H1 (cell line): ENCODE results near the gene ABCC11.

Experiments used
- POLR2A ChIP-seq, 2 experiments: IDR thresholded peaks; 1 replicate in 1 of 2; 2 replicates in 1 of 2; pipeline ENCODE4 v1.6.1; 2011; ENCODE audit warnings: low read depth in 2 of 2, low read length in 2 of 2, mild to moderate bottlenecking in 2 of 2; ENCODE audit errors: control extremely low read depth in 1 of 2
- TF ChIP-seq, protein P1 (sequence below), 3 experiments: IDR thresholded peaks; 1 replicate in 2 of 3; 2 replicates in 1 of 3; pipeline versions ENCODE4 v1.5.1 to v1.6.1; 2011; ENCODE audit warnings: low read length in 3 of 3, mild to moderate bottlenecking in 3 of 3, inconsistent platforms in 2 of 3, low read depth in 1 of 3, moderate library complexity in 1 of 3; ENCODE audit not compliant: insufficient read depth in 1 of 3; ENCODE audit errors: control extremely low read depth in 1 of 3

DNA sequence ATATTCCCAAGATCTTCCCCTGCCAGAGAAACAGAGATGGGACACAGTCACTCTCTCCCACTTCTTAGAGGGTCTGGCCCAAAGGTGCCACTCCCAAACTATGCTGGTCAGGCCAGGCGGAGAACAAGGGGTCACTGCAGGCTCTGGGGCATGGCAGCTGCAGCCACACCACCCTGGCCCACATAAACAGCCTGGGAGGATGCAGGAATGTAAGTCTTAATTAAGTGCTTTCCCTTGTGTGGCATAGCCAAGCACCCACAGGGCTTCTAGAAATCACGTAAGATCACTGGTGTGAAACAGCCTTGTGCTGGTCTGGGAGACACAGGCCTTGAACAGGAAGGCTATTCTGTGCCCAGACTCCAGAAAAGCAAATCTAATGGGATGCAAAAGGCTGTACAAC is 123.1 kb downstream of the ABCC11 start:
- no peak for TF ChIP-seq POLR2A (IDR thresholded peaks at IDR 0.05; ENCODE audit: control extremely low read depth in 1 of 2, low read depth in 2 of 2, low read length in 2 of 2)
- TF ChIP-seq, protein P1, sequence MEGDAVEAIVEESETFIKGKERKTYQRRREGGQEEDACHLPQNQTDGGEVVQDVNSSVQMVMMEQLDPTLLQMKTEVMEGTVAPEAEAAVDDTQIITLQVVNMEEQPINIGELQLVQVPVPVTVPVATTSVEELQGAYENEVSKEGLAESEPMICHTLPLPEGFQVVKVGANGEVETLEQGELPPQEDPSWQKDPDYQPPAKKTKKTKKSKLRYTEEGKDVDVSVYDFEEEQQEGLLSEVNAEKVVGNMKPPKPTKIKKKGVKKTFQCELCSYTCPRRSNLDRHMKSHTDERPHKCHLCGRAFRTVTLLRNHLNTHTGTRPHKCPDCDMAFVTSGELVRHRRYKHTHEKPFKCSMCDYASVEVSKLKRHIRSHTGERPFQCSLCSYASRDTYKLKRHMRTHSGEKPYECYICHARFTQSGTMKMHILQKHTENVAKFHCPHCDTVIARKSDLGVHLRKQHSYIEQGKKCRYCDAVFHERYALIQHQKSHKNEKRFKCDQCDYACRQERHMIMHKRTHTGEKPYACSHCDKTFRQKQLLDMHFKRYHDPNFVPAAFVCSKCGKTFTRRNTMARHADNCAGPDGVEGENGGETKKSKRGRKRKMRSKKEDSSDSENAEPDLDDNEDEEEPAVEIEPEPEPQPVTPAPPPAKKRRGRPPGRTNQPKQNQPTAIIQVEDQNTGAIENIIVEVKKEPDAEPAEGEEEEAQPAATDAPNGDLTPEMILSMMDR (IDR thresholded peaks at IDR 0.05; ENCODE audit: control extremely low read depth in 1 of 3, insufficient read depth in 1 of 3, low read depth in 1 of 3, low read length in 3 of 3): no peak
